GM12892 (cell line): ENCODE measurements around the gene PDPK1.
"Not testable (repeated sequence)": the region's sequence is repeated elsewhere in the genome, so short reads cannot be mapped to it uniquely, and the experiment has no call there.

Experiments
- POLR2A ChIP-seq: IDR thresholded peaks from 2 replicates; pipeline ENCODE4 v1.6.1; 2011; ENCODE audit warnings: low read depth, low read length, control low read depth
- POLR2AphosphoS5 ChIP-seq: IDR thresholded peaks from 2 replicates; pipeline ENCODE4 v1.6.1; 2011; ENCODE audit warnings: low read depth, low read length, control low read depth

GRCh38 chr16:2613251-2613650, 75.4 kb downstream of the PDPK1 start:
- not testable (repeated sequence) for TF ChIP-seq POLR2A, POLR2AphosphoS5
